Naive thymus-derived CD4-positive, alpha-beta T cell (primary cell): ENCODE data around the gene BHLHE23. TPM values are rescaled to one million over a fixed set of nuclear protein-coding genes. Genes with fewer than 3 reads are reported as not detected.
A peak's percentile ranks its signal among the peaks of the same experiment; 100 is the strongest.

ENCODE experiments used
- ATAC-seq: fragments of 150-1000 bp; cut with Tn5 transposase; 2 replicates; pipeline ENCODE4 v1.10.0; 2021; ENCODE audit warnings: mild to moderate bottlenecking, moderate library complexity
- CTCF ChIA-PET: fragments of 350-600 bp; sonication (Branson Sonifier 250); formaldehyde crosslinking; loops from one replicate; lab custom pipeline; 2021; ENCODE audit warnings: antibody characterized with exemption; lab: Charles Lee
- POLR2A ChIA-PET: fragments of 350-600 bp; sonication (Branson Sonifier 250); formaldehyde crosslinking; loops from one replicate; lab custom pipeline; 2021; ENCODE audit warnings: antibody characterized with exemption, inconsistent platforms; lab: Charles Lee
- DNase-seq, 9 donors: peaks; one replicate each; pipeline versions ENCODE4 v3.0.0 to v3.0.0-alpha.2; 2020 to 2022; ENCODE audit warnings: mixed read lengths in 1 of 9
- H3K27ac ChIP-seq: one replicate; pipeline ENCODE4 v1.7.0; 2013; ENCODE audit warnings: mild to moderate bottlenecking, low read depth, low read length, moderate library complexity
- H3K27me3 ChIP-seq, 2 donors: one replicate each; pipeline ENCODE4 v1.7.0; 2013; ENCODE audit warnings: low read length in 2 of 2, mild to moderate bottlenecking in 2 of 2, moderate library complexity in 2 of 2; ENCODE audit not compliant: control insufficient read depth in 2 of 2, insufficient read depth in 2 of 2
- H3K36me3 ChIP-seq, 3 experiments: 1 replicate in 2 of 3; 2 replicates in 1 of 3; pipeline ENCODE4 v1.7.0; 2013; ENCODE audit warnings: low read length in 3 of 3, mild to moderate bottlenecking in 3 of 3, moderate library complexity in 1 of 3; ENCODE audit not compliant: insufficient read depth in 3 of 3, control insufficient read depth in 2 of 3
- H3K4me1 ChIP-seq, 2 donors: one replicate each; pipeline ENCODE4 v1.7.0; 2013; ENCODE audit warnings: low read length in 2 of 2, mild to moderate bottlenecking in 2 of 2, moderate library complexity in 1 of 2; ENCODE audit not compliant: control insufficient read depth in 2 of 2, insufficient read depth in 2 of 2
- H3K4me3 ChIP-seq: 2 replicates; pipeline ENCODE4 v1.7.0; 2013; ENCODE audit warnings: mild to moderate bottlenecking, low read length
- H3K9me3 ChIP-seq, 3 experiments: 1 replicate in 2 of 3; 2 replicates in 1 of 3; pipeline ENCODE4 v1.7.0; 2013; ENCODE audit warnings: low read length in 3 of 3; ENCODE audit not compliant: control insufficient read depth in 2 of 3
- H3K27ac Mint-ChIP-seq, 9 donors: one replicate each; pipeline ENCODE4 v1.8.0; 2020 to 2022; ENCODE audit warnings: mixed read lengths in 9 of 9, mild to moderate bottlenecking in 8 of 9, moderate library complexity in 5 of 9, inconsistent platforms in 2 of 9
- H3K27me3 Mint-ChIP-seq, 5 donors: one replicate each; pipeline ENCODE4 v1.8.0; 2021 to 2022; ENCODE audit warnings: mixed read lengths in 5 of 5, mild to moderate bottlenecking in 1 of 5
- H3K36me3 Mint-ChIP-seq, 5 donors: one replicate each; pipeline ENCODE4 v1.8.0; 2020 to 2022; ENCODE audit warnings: mixed read lengths in 5 of 5, mild to moderate bottlenecking in 3 of 5, inconsistent platforms in 1 of 5
- H3K4me1 Mint-ChIP-seq, 7 donors: one replicate each; pipeline ENCODE4 v1.8.0; 2020 to 2022; ENCODE audit warnings: mixed read lengths in 7 of 7, mild to moderate bottlenecking in 3 of 7, inconsistent platforms in 1 of 7
- H3K4me3 Mint-ChIP-seq, 10 donors: one replicate each; pipeline ENCODE4 v1.8.0; 2020 to 2022; ENCODE audit warnings: mild to moderate bottlenecking in 10 of 10, mixed read lengths in 10 of 10, moderate library complexity in 6 of 10, inconsistent platforms in 2 of 10
- H3K9me3 Mint-ChIP-seq, 11 donors: one replicate each; pipeline ENCODE4 v1.8.0; 2020 to 2022; ENCODE audit warnings: mixed read lengths in 11 of 11, mild to moderate bottlenecking in 4 of 11, inconsistent platforms in 1 of 11, moderate library complexity in 1 of 11
- intact Hi-C, 2 donors: fragments of 100-400 bp; cut with micrococcal nuclease; formaldehyde crosslinking; loops; one replicate each; pipeline ENCODE4 v1.15.1; 2023
- polyA plus RNA-seq, 2 donors: library from polyadenylated mRNA; unstranded; fragments of 300-500 nt; fragmentation: Illumina TruSeq; gene quantifications; one replicate each; pipeline ENCODE4 v1.2.3, GENCODE V29; 2021
- total RNA-seq, 6 experiments: library from RNA in 5 of 6; stranded (reverse) in 5 of 6; gene quantifications; 1 replicate in 5 of 6; 2 replicates in 1 of 6; pipeline ENCODE4 v1.2.3 and lab custom pipeline; 2021 to 2026

The BHLHE23 gene
- total and polyA plus RNA-seq, 7 experiments from 2014 or later = not detected

GRCh38 chr20:62957136-62958117, 49.3 kb downstream of the BHLHE23 start:
- Mint-ChIP-seq H3K9me3 (no peaks in the 10 kb centered on the region), H3K27ac (peak overlapping the region in 4 of 9 donors; percentile 11 to 74 (median 36)), H3K36me3 (no peaks in the 10 kb centered on the region), H3K4me3 (no peak overlapping the region), H3K4me1 (peaks cover 6 to 37% (median 25%) of the 10 kb centered on the region in 7 donors), H3K27me3 (no peaks in the 10 kb centered on the region)
- H3K27ac ChIP-seq = no peak overlapping the region
- H3K4me1 ChIP-seq = peaks cover 13 to 21% of the 10 kb centered on the region in 2 donors
- no peak for DNase-seq
- no peaks in the 10 kb centered on the region for H3K27me3 ChIP-seq
- H3K9me3 ChIP-seq = no peaks in the 10 kb centered on the region
- intact Hi-C loops = loop anchor here in 1 of 2 donors (10.0 kb wide), 1 partner anchor 147 kb away; no protein-coding TSS in a partner anchor
- H3K4me3 ChIP-seq = no peak overlapping the region
- no peak for ATAC-seq
- H3K36me3 ChIP-seq = no peaks in the 10 kb centered on the region
- ChIA-PET POLR2A (no interaction called here), CTCF (no interaction called here)

- Mint-ChIP-seq H3K4me3 (no peak overlapping the region), H3K27me3 (no peaks in the 10 kb centered on the region), H3K36me3 (no peaks in the 10 kb centered on the region), H3K27ac (peak overlapping the region in 2 of 9 donors; percentile 11 to 81), H3K4me1 (peaks cover 6 to 43% (median 30%) of the 10 kb centered on the region in 7 donors), H3K9me3 (no peaks in the 10 kb centered on the region)
- ATAC-seq (no peak), DNase-seq (no peak)
- Histone ChIP-seq H3K4me3 (no peak overlapping the region), H3K4me1 (peaks cover 13 to 30% of the 10 kb centered on the region in 2 donors), H3K27me3 (no peaks in the 10 kb centered on the region), H3K36me3 (no peaks in the 10 kb centered on the region), H3K9me3 (no peaks in the 10 kb centered on the region), H3K27ac (no peak overlapping the region)
- POLR2A ChIA-PET = no interaction called here
- CTCF ChIA-PET = no interaction called here
- intact Hi-C loops = loop anchor here in 1 of 2 donors (10.0 kb wide), 1 partner anchor 148 kb away; no protein-coding TSS in a partner anchor
Measured at GRCh38 chr20:62956387-62957135, 50.2 kb downstream of the BHLHE23 start.

Other genes starting within 250 kb of the BHLHE23 start
- gene MRGBP, start 210.5 kb downstream of the BHLHE23 start, total RNA-seq = 10 to 100 TPM in 3 of 5 experiments, 1 to 10 TPM in 2; 9.4 to 15.4 (median 12.2) TPM
- 10 to 100 TPM in 1 of 2 donors, 1 to 10 TPM in 1; 8.1 to 12.6 TPM for gene MRGBP, start 210.5 kb downstream of the BHLHE23 start, polyA plus RNA-seq
- gene OGFR, start 202.1 kb downstream of the BHLHE23 start, total RNA-seq = 10 to 100 TPM; 52.3 to 82.7 (median 70.5) TPM
- 10 to 100 TPM; 34.5 to 69.6 TPM for gene OGFR, start 202.1 kb downstream of the BHLHE23 start, polyA plus RNA-seq
- under 1 TPM in 2 of 5 experiments, not detected in 3; 0.32 to 0.59 TPM for gene COL9A3, start 189.9 kb downstream of the BHLHE23 start, total RNA-seq
- gene COL9A3, start 189.9 kb downstream of the BHLHE23 start, polyA plus RNA-seq = not detected
- 10 to 100 TPM in 2 of 5 experiments, 1 to 10 TPM in 3; 3.7 to 10.8 (median 7.5) TPM for gene TCFL5, start 145.1 kb downstream of the BHLHE23 start, total RNA-seq
- 1 to 10 TPM in 1 of 2 donors, under 1 TPM in 1; 0.91 to 1.9 TPM for gene TCFL5, start 145.1 kb downstream of the BHLHE23 start, polyA plus RNA-seq
- 100 to 1,000 TPM in 2 of 5 experiments, 10 to 100 TPM in 3; 66.1 to 139 (median 77.4) TPM for gene DIDO1, start 80.5 kb downstream of the BHLHE23 start, total RNA-seq
- 10 to 100 TPM; 36.6 to 58.4 TPM for gene DIDO1, start 80.5 kb downstream of the BHLHE23 start, polyA plus RNA-seq
- gene GID8, start 68.8 kb downstream of the BHLHE23 start, total RNA-seq = 10 to 100 TPM; 32.1 to 48.0 (median 40.7) TPM
- gene GID8, start 68.8 kb downstream of the BHLHE23 start, polyA plus RNA-seq = 10 to 100 TPM; 19.6 to 22.9 TPM
- gene SLC17A9, start 54.3 kb downstream of the BHLHE23 start, total RNA-seq = 10 to 100 TPM in 1 of 5 experiments, 1 to 10 TPM in 4; 3.4 to 12.6 (median 5.6) TPM
- under 1 TPM; 0.44 to 0.63 TPM for gene SLC17A9, start 54.3 kb downstream of the BHLHE23 start, polyA plus RNA-seq
- gene YTHDF1, start 209.2 kb upstream of the BHLHE23 start, total RNA-seq = 10 to 100 TPM; 35.9 to 52.1 (median 42.0) TPM
- gene YTHDF1, start 209.2 kb upstream of the BHLHE23 start, polyA plus RNA-seq = 10 to 100 TPM; 27.5 to 46.9 TPM
- gene BIRC7, start 228.9 kb upstream of the BHLHE23 start, total RNA-seq = not detected
- not detected for gene BIRC7, start 228.9 kb upstream of the BHLHE23 start, polyA plus RNA-seq
- gene NKAIN4, start 247.5 kb upstream of the BHLHE23 start, total RNA-seq = not detected
- gene NKAIN4, start 247.5 kb upstream of the BHLHE23 start, polyA plus RNA-seq = not detected